HG03354 (cell line): ENCODE results near the gene UTP25.
"Not testable (repeated sequence)": the region's sequence is repeated elsewhere in the genome, so short reads cannot be mapped to it uniquely, and the experiment has no call there.

Source experiments
- ATAC-seq: cut with Tn5 transposase; IDR thresholded peaks from one replicate; pipeline ENCODE4 v1.9.1; 2021; ENCODE audit warnings: mild to moderate bottlenecking; ENCODE audit not compliant: unreplicated experiment, poor library complexity, severe bottlenecking

The UTP25 gene

GRCh38 chr1:209886219-209886536 lies 58.4 kb downstream of the UTP25 start:
- no peak for ATAC-seq

- ATAC-seq: not testable (repeated sequence)
These were observed 60.7 kb downstream of the UTP25 start for GRCh38 chr1:209888291-209889076.

- ATAC-seq: no peak
These were observed 61.3 kb downstream of the UTP25 start for GRCh38 chr1:209889077-209889418.

- ATAC-seq: no peak
These were observed 63.0 kb downstream of the UTP25 start for GRCh38 chr1:209890641-209891330.

GRCh38 chr1:209893751-209894150 lies 66.0 kb downstream of the UTP25 start:
- ATAC-seq: no peak

GRCh38 chr1:209895709-209896108 lies 67.9 kb downstream of the UTP25 start:
- ATAC-seq: no peak

GRCh38 chr1:209896346-209896745 lies 68.6 kb downstream of the UTP25 start:
- ATAC-seq: no peak

GRCh38 chr1:209898271-209898670 lies 70.5 kb downstream of the UTP25 start:
- ATAC-seq: not testable (repeated sequence)

GRCh38 chr1:209898851-209899250 lies 71.1 kb downstream of the UTP25 start:
- ATAC-seq: not testable (repeated sequence)

GRCh38 chr1:209899948-209900347 lies 72.2 kb downstream of the UTP25 start:
- ATAC-seq: no peak

- no peak for ATAC-seq
These were observed 73.0 kb downstream of the UTP25 start for GRCh38 chr1:209900734-209901133.

GRCh38 chr1:209901211-209901610 lies 73.4 kb downstream of the UTP25 start:
- ATAC-seq: no peak

- ATAC-seq: not testable (repeated sequence)
These were observed 77.0 kb downstream of the UTP25 start for GRCh38 chr1:209904774-209905173.
